A549 (cell line): Measurements from ENCODE around the gene IFT27.

Experiments
- BHLHE40 ChIP-seq: IDR thresholded peaks from 2 replicates; pipeline ENCODE4 v1.6.1; 2012; ENCODE audit warnings: low read depth, low read length, inconsistent platforms
- EP300 ChIP-seq, 2 experiments: fragments of >200 bp; sonication (Bioruptor Twin); formaldehyde crosslinking; IDR thresholded peaks; 2 replicates in 1 of 2; 3 replicates in 1 of 2; pipeline ENCODE4 v1.6.1; 2016 to 2017
- MAFK ChIP-seq: fragments of 450-650 bp; IDR thresholded peaks from 2 replicates; pipeline ENCODE4 v1.6.1; 2014; ENCODE audit not compliant: partially characterized antibody
- MAZ ChIP-seq: fragments of 150-350 bp; IDR thresholded peaks from 2 replicates; pipeline ENCODE4 v1.6.1; 2014; ENCODE audit warnings: antibody characterized with exemption, low read depth, low read length, borderline replicate concordance
- MYC ChIP-seq: IDR thresholded peaks from 2 replicates; pipeline ENCODE4 v1.6.1; 2012; ENCODE audit warnings: mild to moderate bottlenecking, inconsistent platforms, low read length, improper control_type of control experiment, borderline replicate concordance
- NFE2L2 ChIP-seq: fragments of 150-350 bp; conservative IDR thresholded peaks from 2 replicates; pipeline ENCODE4 v1.6.1; 2014; ENCODE audit warnings: low read length
- POLR2A ChIP-seq: IDR thresholded peaks from 2 replicates; pipeline ENCODE4 v1.6.1; 2012; ENCODE audit warnings: mild to moderate bottlenecking, low read length
- RAD21 ChIP-seq, 2 experiments: fragments of >200 bp in 1 of 2; sonication (Bioruptor Twin) in 1 of 2; formaldehyde crosslinking in 1 of 2; IDR thresholded peaks in 1 of 2; conservative IDR thresholded peaks in 1 of 2; 2 replicates in 1 of 2; 3 replicates in 1 of 2; pipeline ENCODE4 v1.6.1; 2012 to 2018; ENCODE audit warnings: inconsistent platforms in 1 of 2
- RNF2 ChIP-seq: fragments of 200-600 bp; sonication (generic); IDR thresholded peaks from 2 replicates; pipeline ENCODE4 v1.6.1; 2016; ENCODE audit warnings: low read depth, mild to moderate bottlenecking, antibody characterized with exemption, moderate library complexity, borderline replicate concordance
- ZC3H11A ChIP-seq: fragments of 450-650 bp; IDR thresholded peaks from 2 replicates; pipeline ENCODE4 v1.6.1; 2014; ENCODE audit warnings: antibody characterized with exemption, mild to moderate bottlenecking
- TF ChIP-seq, protein P1 (sequence below): fragments of 200-600 bp; sonication (generic); IDR thresholded peaks from 2 replicates; pipeline ENCODE4 v1.6.1; 2016; ENCODE audit warnings: antibody characterized with exemption, mild to moderate bottlenecking, moderate library complexity
- TF ChIP-seq, protein P2 (sequence below): fragments of >200 bp; sonication (Bioruptor Twin); formaldehyde crosslinking; IDR thresholded peaks from 3 replicates; pipeline ENCODE4 v1.5.1; 2016
- TF ChIP-seq, protein P3 (sequence below): IDR thresholded peaks from 2 replicates; pipeline ENCODE4 v1.6.1; 2012

DNA sequence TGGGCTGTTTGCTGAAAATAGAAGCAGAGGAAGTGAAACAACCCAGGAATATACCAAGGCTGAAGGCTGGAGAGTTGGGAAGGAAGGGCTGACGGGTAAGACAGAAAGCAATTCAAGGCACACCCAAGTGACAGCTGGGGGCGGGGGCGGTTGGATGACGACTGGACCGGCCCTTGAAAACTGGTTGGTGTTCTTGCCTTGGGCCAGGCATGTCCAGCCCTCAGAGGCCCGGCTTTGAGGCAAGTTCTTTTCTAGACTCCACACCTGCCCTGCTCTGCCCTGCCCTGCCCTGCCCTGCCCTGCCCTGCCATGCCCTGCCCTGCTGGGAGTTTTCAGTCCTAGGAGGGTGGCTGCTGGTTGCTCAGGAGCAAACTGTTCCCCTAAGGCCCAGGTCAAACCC lies 38.1 kb downstream of the IFT27 start:
- TF ChIP-seq RNF2 (no peak), MAFK (no peak), MYC (no peak), RAD21 (conservative IDR thresholded peaks at IDR 0.05 in 1 of 2, IDR thresholded peaks at IDR 0.05 in 1 of 2) (no peak), MAZ (no peak), POLR2A (no peak), ZC3H11A (no peak), NFE2L2 (no peak), EP300 (IDR thresholded peaks at IDR 0.05) (no peak), BHLHE40 (no peak)
- TF ChIP-seq, protein P1, sequence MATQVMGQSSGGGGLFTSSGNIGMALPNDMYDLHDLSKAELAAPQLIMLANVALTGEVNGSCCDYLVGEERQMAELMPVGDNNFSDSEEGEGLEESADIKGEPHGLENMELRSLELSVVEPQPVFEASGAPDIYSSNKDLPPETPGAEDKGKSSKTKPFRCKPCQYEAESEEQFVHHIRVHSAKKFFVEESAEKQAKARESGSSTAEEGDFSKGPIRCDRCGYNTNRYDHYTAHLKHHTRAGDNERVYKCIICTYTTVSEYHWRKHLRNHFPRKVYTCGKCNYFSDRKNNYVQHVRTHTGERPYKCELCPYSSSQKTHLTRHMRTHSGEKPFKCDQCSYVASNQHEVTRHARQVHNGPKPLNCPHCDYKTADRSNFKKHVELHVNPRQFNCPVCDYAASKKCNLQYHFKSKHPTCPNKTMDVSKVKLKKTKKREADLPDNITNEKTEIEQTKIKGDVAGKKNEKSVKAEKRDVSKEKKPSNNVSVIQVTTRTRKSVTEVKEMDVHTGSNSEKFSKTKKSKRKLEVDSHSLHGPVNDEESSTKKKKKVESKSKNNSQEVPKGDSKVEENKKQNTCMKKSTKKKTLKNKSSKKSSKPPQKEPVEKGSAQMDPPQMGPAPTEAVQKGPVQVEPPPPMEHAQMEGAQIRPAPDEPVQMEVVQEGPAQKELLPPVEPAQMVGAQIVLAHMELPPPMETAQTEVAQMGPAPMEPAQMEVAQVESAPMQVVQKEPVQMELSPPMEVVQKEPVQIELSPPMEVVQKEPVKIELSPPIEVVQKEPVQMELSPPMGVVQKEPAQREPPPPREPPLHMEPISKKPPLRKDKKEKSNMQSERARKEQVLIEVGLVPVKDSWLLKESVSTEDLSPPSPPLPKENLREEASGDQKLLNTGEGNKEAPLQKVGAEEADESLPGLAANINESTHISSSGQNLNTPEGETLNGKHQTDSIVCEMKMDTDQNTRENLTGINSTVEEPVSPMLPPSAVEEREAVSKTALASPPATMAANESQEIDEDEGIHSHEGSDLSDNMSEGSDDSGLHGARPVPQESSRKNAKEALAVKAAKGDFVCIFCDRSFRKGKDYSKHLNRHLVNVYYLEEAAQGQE, result no peak
- TF ChIP-seq, protein P2, sequence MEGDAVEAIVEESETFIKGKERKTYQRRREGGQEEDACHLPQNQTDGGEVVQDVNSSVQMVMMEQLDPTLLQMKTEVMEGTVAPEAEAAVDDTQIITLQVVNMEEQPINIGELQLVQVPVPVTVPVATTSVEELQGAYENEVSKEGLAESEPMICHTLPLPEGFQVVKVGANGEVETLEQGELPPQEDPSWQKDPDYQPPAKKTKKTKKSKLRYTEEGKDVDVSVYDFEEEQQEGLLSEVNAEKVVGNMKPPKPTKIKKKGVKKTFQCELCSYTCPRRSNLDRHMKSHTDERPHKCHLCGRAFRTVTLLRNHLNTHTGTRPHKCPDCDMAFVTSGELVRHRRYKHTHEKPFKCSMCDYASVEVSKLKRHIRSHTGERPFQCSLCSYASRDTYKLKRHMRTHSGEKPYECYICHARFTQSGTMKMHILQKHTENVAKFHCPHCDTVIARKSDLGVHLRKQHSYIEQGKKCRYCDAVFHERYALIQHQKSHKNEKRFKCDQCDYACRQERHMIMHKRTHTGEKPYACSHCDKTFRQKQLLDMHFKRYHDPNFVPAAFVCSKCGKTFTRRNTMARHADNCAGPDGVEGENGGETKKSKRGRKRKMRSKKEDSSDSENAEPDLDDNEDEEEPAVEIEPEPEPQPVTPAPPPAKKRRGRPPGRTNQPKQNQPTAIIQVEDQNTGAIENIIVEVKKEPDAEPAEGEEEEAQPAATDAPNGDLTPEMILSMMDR, result no peak
- TF ChIP-seq, protein P3, sequence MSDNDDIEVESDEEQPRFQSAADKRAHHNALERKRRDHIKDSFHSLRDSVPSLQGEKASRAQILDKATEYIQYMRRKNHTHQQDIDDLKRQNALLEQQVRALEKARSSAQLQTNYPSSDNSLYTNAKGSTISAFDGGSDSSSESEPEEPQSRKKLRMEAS, result no peak
